NK-92 treated with Interleukin-12 subunit alpha and Interleukin-12 subunit beta, amount 100 ng/mL, for 24 hours (cell line): ENCODE data around the gene YJEFN3.

Experiments
- DNase-seq: peaks from one replicate; lab custom pipeline; 2025; lab: John Stamatoyannopoulos, UW

The YJEFN3 gene

DNA sequence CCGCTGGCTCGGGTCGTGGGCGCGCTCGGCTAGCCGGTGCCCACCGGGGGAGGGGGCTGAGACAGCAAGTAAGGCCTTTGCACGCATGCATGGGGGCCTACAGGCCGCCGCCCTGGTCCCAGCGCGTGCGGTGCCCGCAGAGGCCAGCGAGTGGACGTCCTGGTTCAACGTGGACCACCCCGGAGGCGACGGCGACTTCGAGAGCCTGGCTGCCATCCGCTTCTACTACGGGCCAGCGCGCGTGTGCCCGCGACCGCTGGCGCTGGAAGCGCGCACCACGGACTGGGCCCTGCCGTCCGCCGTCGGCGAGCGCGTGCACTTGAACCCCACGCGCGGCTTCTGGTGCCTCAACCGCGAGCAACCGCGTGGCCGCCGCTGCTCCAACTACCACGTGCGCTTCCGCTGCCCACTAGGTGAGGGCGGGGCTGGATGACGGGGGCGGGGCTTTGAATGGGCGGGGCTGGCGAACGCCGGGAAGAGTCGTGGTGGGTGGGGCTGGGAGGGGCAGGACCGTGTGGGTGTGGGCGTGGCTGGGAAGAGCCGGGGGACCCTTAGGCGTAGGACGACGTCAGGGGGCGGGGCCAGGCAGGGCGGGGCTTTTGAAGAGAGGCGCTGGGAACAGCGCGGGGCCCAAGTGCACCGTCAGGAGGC lies 11.5 kb downstream of the YJEFN3 start:
- DNase-seq: no peak

DNA sequence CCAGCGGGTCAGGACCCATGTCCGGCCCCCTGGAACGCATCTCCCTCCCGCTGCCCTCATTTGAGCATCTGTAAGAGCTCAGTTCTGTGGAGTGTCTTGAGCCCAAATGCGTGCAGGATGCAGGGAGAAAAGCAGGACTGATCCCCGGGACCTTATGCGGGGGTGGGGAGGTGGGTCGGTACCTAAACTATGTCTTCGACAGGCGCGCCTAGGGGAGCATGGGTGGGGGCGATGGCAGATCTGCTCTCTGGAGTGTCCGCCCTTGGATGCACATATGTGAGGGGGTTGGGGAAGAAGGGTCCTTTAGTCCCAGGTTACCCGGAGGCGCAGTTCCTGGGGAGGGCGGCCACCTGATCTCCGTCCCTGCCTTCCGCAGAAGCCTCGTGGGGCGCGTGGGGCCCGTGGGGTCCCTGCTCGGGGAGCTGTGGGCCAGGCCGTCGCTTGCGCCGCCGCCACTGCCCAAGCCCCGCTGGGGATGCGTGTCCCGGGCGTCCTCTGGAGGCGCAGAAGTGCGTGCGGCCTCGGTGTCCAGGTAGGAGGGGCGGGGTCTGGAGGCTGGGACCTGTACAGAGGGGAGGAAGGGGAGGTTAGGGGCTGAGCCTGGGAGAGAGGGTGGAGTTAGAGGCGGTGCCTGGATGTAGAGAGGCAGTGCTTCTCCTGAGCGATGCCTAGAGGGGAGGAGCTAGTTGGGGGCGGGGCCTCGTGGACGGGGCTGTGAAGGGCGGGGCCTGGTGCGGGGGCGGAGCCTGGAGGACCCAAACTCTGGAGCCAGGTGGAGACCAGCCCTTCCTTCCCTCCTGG lies 12.2 kb downstream of the YJEFN3 start:
- no peak for DNase-seq

DNA sequence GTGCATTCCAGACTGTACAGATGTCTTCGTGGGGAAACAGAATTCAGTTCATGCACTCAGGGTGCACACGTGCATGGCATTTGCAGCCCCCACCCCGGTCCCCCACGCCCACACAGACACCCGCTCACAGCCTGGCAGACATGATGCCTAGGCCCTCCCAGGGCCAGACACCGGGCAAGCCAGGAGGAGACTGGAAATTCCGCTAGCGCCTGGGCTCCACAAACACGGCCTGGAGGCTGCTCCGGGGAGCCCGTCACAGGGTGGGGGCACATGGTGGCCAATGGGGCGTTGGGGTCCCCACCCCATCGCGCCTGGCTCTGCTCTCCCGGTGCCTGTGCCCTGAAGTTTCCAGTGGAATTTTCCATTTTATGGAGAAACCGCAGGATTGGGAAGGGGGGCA lies 12.9 kb downstream of the YJEFN3 start:
- no peak for DNase-seq

DNA sequence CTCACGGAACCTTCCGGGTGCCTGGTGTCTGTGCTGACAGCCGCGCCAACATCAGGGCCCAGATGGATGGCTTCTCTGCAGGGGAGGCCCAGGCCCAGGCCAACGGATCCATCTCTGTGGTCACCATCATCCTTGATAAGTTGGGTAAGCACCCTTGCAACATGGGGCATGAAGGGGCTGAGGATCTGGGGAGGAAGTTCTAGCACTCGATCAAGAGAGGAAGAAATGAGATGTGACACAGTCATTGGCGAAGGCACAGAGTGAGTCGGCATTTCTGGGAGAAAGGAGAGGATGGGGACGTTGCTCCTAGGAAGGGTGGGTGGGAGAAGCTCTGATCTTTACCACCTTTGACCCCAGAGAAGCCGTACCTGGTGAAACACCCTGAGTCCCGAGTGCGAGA lies 13.8 kb downstream of the YJEFN3 start:
- DNase-seq: no peak

DNA sequence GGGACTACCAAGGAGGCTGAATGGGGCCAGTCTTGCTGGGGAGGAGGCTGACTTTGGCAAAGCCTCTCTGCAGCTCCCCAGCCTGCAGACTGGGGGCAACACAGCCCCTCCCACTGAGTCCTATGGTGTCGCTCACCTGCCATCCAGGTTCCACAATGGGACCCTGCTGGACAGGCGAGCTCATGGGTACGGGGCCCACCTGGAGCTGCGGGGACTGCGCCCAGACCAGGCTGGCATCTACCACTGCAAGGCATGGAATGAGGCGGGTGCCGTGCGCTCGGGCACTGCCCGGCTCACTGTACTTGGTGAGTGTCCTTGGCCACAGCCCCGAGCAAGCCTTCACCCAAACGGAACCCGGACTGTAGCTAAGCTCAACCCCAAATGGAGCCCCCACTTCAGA lies 14.4 kb downstream of the YJEFN3 start:
- no peak for DNase-seq

DNA sequence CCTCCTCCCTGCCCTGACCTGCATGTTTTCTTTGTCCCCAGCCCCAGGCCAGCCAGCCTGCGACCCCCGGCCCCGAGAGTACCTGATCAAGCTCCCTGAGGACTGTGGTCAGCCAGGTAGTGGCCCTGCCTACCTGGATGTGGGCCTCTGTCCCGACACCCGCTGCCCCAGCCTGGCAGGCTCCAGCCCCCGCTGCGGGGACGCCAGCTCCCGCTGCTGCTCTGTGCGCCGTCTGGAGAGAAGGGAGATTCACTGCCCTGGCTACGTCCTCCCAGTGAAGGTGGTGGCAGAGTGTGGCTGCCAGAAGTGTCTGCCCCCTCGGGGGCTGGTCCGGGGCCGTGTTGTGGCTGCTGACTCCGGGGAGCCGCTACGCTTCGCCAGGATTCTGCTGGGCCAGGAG lies 14.9 kb downstream of the YJEFN3 start:
- no peak for DNase-seq

DNA sequence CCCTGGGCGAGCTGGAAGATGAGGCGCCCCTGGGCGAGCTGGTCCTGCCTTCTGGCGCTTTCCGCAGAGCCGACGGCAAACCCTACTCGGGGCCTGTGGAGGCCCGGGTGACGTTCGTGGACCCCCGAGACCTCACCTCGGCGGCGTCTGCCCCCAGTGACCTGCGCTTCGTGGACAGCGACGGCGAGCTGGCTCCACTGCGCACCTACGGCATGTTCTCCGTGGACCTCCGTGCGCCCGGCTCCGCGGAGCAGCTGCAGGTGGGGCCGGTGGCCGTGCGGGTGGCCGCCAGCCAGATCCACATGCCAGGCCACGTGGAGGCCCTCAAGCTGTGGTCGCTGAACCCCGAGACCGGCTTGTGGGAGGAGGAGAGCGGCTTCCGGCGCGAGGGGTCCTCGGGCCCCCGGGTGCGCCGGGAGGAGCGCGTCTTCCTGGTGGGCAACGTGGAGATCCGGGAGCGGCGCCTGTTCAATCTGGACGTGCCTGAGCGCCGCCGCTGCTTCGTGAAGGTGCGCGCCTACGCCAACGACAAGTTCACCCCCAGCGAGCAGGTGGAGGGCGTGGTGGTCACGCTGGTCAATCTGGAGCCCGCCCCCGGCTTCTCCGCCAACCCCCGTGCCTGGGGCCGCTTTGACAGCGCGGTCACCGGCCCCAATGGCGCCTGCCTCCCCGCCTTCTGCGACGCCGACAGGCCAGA lies 15.7 kb downstream of the YJEFN3 start:
- no peak for DNase-seq

DNA sequence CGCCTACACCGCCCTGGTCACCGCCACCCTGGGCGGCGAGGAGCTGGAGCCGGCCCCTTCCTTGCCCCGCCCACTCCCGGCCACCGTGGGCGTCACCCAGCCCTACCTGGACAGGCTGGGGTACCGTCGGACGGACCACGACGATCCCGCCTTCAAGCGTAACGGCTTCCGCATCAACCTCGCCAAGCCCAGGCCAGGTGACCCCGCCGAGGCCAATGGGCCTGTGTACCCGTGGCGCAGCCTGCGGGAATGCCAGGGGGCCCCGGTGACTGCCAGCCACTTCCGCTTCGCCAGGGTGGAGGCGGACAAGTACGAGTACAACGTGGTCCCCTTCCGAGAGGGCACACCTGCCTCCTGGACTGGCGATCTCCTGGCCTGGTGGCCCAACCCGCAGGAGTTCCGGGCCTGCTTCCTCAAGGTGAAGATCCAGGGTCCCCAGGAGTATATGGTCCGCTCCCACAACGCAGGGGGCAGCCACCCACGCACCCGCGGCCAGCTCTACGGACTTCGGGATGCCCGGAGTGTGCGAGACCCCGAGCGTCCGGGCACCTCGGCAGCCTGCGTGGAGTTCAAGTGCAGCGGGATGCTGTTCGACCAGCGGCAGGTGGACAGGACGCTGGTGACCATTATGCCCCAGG lies 16.4 kb downstream of the YJEFN3 start:
- no peak for DNase-seq

DNA sequence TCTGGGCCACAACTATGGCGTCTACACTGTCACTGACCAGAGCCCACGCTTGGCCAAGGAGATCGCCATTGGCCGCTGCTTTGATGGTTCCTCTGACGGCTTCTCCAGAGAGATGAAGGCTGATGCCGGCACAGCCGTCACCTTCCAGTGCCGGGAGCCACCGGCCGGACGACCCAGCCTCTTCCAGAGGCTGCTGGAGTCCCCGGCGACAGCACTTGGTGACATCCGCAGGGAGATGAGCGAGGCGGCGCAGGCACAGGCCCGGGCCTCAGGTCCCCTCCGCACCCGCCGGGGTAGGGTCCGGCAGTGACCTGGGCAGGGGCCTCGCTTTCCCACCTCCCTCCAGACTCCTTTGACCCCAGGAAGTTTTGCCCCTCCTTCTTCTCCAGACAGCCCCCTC lies 17.0 kb downstream of the YJEFN3 start:
- no peak for DNase-seq

DNA sequence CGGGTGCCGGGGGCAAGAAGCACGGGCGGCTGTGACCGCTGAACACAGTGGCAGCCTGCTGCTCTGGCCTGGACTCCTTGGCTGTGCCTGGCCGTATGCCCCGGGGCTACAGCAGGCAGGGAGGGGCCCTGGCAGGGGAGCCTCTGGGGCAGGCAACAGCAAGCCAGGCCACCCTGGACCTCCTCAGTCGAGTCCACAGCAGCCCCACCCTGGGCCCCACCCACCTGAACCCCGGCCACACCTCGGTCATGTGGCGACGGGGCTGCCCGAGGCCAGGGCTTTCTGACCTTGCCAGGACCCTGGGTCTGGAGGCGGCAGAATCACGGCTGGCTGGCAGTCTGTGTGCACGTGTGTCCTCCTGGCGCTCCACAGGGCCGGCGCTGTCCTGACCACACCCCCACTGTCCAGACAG lies 18.0 kb downstream of the YJEFN3 start:
- no peak for DNase-seq

DNA sequence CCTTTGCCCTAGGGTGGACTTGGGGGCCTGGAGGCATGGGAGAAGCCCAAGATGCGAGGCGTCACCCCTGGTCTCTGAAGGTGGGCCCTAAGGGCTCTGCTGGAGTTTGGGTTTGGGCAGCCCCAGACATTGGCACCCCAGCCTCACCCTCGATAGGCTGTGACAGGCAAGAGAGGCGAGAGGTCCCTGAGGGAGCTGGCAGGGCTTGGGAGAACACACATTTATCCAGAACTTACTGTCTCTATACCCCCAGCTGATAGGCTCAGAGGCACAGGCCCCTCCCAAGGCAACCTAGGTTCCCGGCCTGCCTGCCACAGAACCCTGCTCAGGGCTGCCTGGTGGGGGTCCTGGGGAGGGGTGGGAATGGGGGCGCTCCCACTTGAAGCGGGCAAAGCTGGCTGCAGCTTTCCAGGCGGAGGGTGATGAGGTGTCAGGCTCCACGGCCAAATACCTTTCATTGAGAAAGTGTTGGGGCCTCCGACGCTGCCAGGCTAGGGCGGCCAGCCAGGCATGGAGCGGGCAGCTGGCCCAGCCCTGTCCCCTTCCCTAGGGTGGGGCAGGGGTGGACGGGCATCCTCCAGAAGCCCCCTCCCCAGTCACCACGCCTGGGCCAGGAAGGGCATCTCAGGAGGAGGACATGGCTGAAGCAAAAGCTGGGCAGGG lies 19.1 kb downstream of the YJEFN3 start:
- DNase-seq: no peak

DNA sequence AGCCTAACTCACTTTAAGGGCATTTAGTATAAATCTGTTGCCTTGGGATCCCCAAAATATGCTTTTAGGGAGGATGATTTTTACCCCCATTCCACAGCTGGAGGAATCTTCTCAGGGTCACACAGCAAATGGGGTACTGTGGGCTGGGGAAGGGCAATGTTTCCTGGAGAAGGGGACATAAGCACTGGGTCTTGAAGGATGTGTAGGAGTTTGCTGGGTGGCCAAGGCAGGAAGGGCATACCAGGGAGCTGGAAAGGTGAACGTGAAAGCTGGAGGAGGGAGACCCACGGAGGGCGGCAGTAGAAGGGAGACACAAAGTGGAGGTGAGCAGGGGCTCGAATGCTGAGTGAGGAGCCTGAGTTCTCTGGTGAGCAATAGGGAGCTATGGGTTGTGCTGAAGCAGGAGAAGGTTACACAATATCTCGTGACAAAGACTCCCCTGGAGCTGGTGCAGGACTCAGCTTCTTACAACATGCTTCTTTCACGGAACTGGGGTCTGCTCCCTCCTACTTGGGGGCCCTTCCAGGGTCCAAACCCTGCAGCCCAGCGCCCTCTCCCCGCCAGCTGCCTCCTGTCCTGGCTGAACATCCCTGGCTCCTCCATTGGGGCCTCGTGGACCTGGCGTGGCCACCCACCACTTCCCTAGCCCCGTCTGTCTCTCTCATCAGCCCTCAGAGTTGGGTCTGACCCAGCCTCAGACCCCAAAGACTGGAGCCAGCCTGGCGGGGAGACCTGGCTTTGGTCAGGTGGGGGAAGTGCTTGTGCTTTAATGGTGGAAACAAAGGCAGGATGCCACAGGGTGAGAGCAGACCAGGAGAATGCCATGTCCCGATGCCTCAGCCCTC lies 20.4 kb downstream of the YJEFN3 start:
- DNase-seq: no peak

DNA sequence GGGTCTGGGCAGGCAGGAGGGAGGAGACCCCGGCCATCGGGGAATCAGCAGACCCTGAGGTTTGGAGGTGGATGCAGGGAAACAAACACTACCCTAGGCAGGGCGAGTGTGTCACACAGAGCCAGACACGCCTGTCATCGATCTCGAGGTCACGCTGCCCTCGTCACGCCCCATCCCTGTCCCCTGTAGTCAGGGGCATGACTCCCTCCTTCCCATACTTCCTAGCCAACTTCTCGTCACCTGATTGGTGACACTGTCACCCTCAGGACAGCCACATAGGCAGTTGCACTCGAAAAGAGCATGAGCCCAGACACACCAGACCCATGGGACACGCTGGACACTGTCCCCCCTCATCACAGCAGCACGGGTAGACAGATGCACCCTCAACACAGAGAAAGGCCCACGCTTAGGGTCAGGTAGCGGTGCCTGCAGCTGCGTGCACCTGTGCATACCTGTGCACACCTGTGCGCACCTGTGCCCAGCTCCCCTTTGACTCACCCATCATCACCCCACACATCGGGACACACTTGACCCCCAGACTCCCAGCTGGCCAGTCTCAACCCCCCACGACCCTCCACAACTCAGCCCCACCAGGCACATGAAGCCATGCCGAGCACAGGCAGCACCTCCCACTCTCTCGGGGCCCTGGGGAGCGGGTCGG lies 21.2 kb downstream of the YJEFN3 start:
- DNase-seq: no peak

DNA sequence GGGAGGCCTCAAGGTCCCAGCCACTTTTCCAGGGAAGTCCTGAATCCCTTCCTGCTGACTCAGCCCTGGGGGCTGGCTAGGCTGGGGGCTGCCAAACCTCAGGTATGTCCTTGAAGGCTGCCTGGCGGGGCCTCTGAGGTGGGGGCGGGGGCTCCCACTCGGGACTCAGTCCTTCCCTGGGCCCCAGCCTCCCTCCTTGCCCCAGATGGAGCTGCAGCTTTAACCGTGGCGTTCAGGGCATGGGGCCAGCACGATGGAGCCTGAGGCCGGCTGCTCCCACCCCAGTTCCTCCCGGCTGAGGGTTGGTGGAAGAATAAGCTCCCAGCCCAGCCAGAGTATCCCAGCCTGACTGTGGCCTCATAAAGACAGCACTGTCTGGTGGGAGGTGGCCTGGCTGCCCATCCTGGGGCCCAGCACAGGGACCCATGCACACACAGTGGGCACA lies 21.8 kb downstream of the YJEFN3 start:
- DNase-seq: no peak

DNA sequence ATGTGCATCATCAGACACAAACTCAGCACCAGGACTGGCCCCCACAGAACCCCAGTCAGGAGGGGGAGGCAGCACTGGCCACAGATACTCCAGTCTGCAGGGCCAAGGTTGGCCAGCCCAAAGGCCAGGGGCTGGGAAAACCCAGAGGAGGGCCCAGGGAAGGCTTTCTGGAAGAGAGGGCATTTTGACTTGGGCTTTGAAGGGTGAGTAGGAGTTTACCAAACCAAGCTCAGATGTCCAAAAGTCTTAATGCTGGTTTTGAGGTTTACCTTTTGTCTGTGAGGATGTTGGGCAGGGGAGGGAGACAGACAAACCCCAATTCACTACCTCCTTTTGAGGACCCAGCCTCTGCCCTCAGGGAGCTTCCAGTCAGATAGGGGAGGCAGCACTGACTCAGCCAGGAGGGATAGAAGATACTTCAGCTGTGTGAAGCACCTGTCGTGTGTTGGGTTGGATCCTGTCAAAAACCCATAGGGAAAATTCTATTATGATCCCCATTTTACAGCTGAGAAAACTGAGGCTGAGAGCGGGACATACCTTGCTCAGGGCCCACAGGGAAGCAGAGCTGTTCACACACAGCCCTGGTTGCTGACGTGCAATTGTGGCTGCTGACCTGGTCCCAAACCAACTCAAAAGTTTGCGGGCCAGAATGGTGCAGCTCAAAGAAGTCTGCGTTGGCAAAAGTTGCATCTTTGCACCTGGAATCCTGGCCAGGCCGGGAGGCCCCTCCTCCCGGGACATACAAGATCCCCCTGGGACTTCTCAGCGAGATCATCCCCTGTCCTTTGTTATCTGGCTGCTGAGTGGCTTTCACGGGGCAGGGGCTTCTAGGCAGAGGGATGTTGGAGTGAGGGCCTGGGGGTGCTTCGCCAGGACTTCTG lies 22.5 kb downstream of the YJEFN3 start:
- no peak for DNase-seq

DNA sequence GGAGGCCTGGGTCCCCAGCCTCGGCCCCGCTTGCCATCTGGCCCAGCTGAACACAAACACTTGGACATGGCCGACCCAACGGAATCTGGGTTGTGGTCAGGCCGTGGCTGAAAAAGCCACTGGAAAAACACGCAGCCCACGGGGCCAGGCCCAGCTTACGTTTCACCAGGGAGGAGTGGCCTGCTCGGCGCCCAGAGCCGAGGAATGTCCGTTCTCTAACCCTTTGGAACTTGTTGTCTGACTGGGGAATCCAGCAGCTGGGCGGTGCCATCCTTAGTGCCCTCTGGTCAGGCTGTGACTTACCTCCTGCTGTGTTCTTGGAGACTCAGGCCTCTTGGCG lies 23.1 kb downstream of the YJEFN3 start:
- no peak for DNase-seq

DNA sequence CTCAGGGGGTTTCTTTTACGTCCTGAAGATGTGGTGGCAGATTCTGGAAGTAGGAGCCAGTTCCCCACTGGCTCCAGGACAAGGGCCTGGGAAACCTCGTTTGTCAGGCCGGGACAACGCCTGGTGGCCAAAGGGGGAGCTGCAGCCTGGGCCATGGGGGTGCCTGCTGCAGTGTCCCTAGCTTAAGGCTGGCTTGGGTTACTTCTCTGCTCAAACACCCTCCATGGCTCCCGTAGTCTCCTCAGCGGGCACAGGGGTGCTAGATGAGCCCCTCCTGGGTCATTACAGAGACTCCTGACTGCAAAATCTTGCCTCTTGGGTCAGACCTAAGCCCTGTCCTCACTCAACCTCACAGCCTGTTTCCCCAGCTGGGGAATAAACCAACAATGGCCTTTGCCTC lies 24.1 kb downstream of the YJEFN3 start:
- DNase-seq: no peak

DNA sequence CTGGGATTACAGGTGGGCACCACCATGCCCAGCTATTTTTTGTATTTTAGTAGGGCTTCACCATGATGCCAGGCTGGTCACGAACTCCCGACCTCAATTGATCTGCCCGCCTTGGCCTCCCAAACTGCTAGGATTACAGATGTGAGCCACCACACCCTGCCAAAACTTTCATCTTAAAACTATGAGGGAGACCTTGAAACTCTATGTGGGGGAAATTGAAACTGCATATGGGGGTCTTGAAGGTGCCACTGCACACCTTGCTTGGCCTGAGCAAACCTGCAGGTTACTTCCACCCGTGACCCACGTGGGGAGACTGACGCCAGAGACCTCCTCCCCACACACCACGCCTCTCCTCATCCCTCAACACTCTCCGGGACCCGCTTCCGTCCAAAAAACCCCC lies 25.0 kb downstream of the YJEFN3 start:
- DNase-seq: no peak
